T-helper 2 cell treated with Interferon-gamma antibody and Interleukin-4, amounts not matched to agents 5 μg/mL and 100 μg/mL, for 36 hours (primary cell): ENCODE data around the gene TBC1D5.

ENCODE experiments used
- DNase-seq: peaks from one replicate; pipeline ENCODE4 v3.0.0; 2021; ENCODE audit warnings: low spot score
- H3K27ac Mint-ChIP-seq: one replicate; pipeline ENCODE4 v1.8.0; 2021; ENCODE audit warnings: mild to moderate bottlenecking, mixed read lengths
- H3K27me3 Mint-ChIP-seq: one replicate; pipeline ENCODE4 v1.8.0; 2021; ENCODE audit warnings: low read depth, mixed read lengths
- H3K36me3 Mint-ChIP-seq: one replicate; pipeline ENCODE4 v1.8.0; 2021; ENCODE audit warnings: low read depth, mixed read lengths
- H3K4me1 Mint-ChIP-seq: one replicate; pipeline ENCODE4 v1.8.0; 2021; ENCODE audit warnings: low read depth, mixed read lengths
- H3K4me3 Mint-ChIP-seq: one replicate; pipeline ENCODE4 v1.8.0; 2022; ENCODE audit warnings: mild to moderate bottlenecking, moderate library complexity, mixed read lengths
- H3K9me3 Mint-ChIP-seq: one replicate; pipeline ENCODE4 v1.8.0; 2021; ENCODE audit warnings: mixed read lengths

The TBC1D5 gene

GRCh38 chr3:17333893-17334292 lies 408.5 kb downstream of the TBC1D5 start:
- Mint-ChIP-seq H3K4me3 (no peak overlapping the region), H3K4me1 (no peaks in the 10 kb centered on the region), H3K27ac (no peak overlapping the region), H3K27me3 (no peaks in the 10 kb centered on the region), H3K9me3 (no peaks in the 10 kb centered on the region), H3K36me3 (peaks cover 1% of the 10 kb centered on the region)
- no peak for DNase-seq

- Mint-ChIP-seq H3K4me1 (no peaks in the 10 kb centered on the region), H3K27ac (no peak overlapping the region), H3K27me3 (no peaks in the 10 kb centered on the region), H3K36me3 (peaks cover 1% of the 10 kb centered on the region), H3K4me3 (no peak overlapping the region), H3K9me3 (no peaks in the 10 kb centered on the region)
- no peak for DNase-seq
Observed at GRCh38 chr3:17333446-17333845, 409.0 kb downstream of the TBC1D5 start.

- Mint-ChIP-seq H3K27me3 (no peaks in the 10 kb centered on the region), H3K27ac (no peak overlapping the region), H3K4me1 (no peaks in the 10 kb centered on the region), H3K4me3 (no peak overlapping the region), H3K36me3 (no peaks in the 10 kb centered on the region), H3K9me3 (no peaks in the 10 kb centered on the region)
- no peak for DNase-seq
Observed at GRCh38 chr3:17330660-17331059, 411.8 kb downstream of the TBC1D5 start.

- no peak overlapping the region for H3K27ac Mint-ChIP-seq
- no peak overlapping the region for H3K4me3 Mint-ChIP-seq
- no peaks in the 10 kb centered on the region for H3K36me3 Mint-ChIP-seq
- H3K4me1 Mint-ChIP-seq = no peaks in the 10 kb centered on the region
- DNase-seq = no peak
- H3K27me3 Mint-ChIP-seq = no peaks in the 10 kb centered on the region
- H3K9me3 Mint-ChIP-seq = no peaks in the 10 kb centered on the region
Observed at GRCh38 chr3:17329927-17330326, 412.5 kb downstream of the TBC1D5 start.

GRCh38 chr3:17322106-17322793 lies 420.2 kb downstream of the TBC1D5 start:
- peak overlapping the region; percentile 52 for H3K4me3 Mint-ChIP-seq
- H3K9me3 Mint-ChIP-seq = no peaks in the 10 kb centered on the region
- H3K4me1 Mint-ChIP-seq = peaks cover 18% of the 10 kb centered on the region
- no peak for DNase-seq
- peaks cover 1% of the 10 kb centered on the region for H3K36me3 Mint-ChIP-seq
- no peak overlapping the region for H3K27ac Mint-ChIP-seq
- no peaks in the 10 kb centered on the region for H3K27me3 Mint-ChIP-seq

GRCh38 chr3:17320266-17320665 lies 422.2 kb downstream of the TBC1D5 start:
- H3K4me1 Mint-ChIP-seq = peaks cover 18% of the 10 kb centered on the region
- no peak for DNase-seq
- no peaks in the 10 kb centered on the region for H3K9me3 Mint-ChIP-seq
- no peak overlapping the region for H3K4me3 Mint-ChIP-seq
- no peaks in the 10 kb centered on the region for H3K27me3 Mint-ChIP-seq
- peaks cover 1% of the 10 kb centered on the region for H3K36me3 Mint-ChIP-seq
- H3K27ac Mint-ChIP-seq = no peak overlapping the region

- Mint-ChIP-seq H3K27ac (no peak overlapping the region), H3K9me3 (no peaks in the 10 kb centered on the region), H3K27me3 (no peaks in the 10 kb centered on the region), H3K4me3 (no peak overlapping the region), H3K4me1 (no peaks in the 10 kb centered on the region), H3K36me3 (peaks cover 1% of the 10 kb centered on the region)
- no peak for DNase-seq
Observed at GRCh38 chr3:17315897-17316296, 426.5 kb downstream of the TBC1D5 start.

- DNase-seq = no peak
- Mint-ChIP-seq H3K4me3 (no peak overlapping the region), H3K4me1 (peaks cover 3% of the 10 kb centered on the region), H3K27me3 (no peaks in the 10 kb centered on the region), H3K9me3 (no peaks in the 10 kb centered on the region), H3K27ac (no peak overlapping the region), H3K36me3 (peaks cover 1% of the 10 kb centered on the region)
Observed at GRCh38 chr3:17314171-17314570, 428.3 kb downstream of the TBC1D5 start.

- peaks cover 3% of the 10 kb centered on the region for H3K4me1 Mint-ChIP-seq
- no peaks in the 10 kb centered on the region for H3K9me3 Mint-ChIP-seq
- H3K4me3 Mint-ChIP-seq = no peak overlapping the region
- no peaks in the 10 kb centered on the region for H3K27me3 Mint-ChIP-seq
- no peak for DNase-seq
- H3K36me3 Mint-ChIP-seq = peaks cover under 1% of the 10 kb centered on the region
- H3K27ac Mint-ChIP-seq = no peak overlapping the region
Observed at GRCh38 chr3:17313746-17314145, 428.7 kb downstream of the TBC1D5 start.

- H3K36me3 Mint-ChIP-seq = no peaks in the 10 kb centered on the region
- no peaks in the 10 kb centered on the region for H3K27me3 Mint-ChIP-seq
- no peak overlapping the region for H3K4me3 Mint-ChIP-seq
- no peaks in the 10 kb centered on the region for H3K9me3 Mint-ChIP-seq
- peaks cover 3% of the 10 kb centered on the region for H3K4me1 Mint-ChIP-seq
- no peak overlapping the region for H3K27ac Mint-ChIP-seq
- no peak for DNase-seq
Observed at GRCh38 chr3:17310983-17311382, 431.4 kb downstream of the TBC1D5 start.

- DNase-seq = no peak
- Mint-ChIP-seq H3K27ac (no peak overlapping the region), H3K4me1 (peaks cover 3% of the 10 kb centered on the region), H3K4me3 (no peak overlapping the region), H3K9me3 (no peaks in the 10 kb centered on the region), H3K36me3 (no peaks in the 10 kb centered on the region), H3K27me3 (no peaks in the 10 kb centered on the region)
Observed at GRCh38 chr3:17307887-17308286, 434.5 kb downstream of the TBC1D5 start.

- Mint-ChIP-seq H3K27ac (no peak overlapping the region), H3K4me1 (peaks cover 3% of the 10 kb centered on the region), H3K36me3 (no peaks in the 10 kb centered on the region), H3K27me3 (no peaks in the 10 kb centered on the region), H3K9me3 (no peaks in the 10 kb centered on the region), H3K4me3 (no peak overlapping the region)
- no peak for DNase-seq
Observed at GRCh38 chr3:17307482-17307881, 434.9 kb downstream of the TBC1D5 start.

- no peak overlapping the region for H3K27ac Mint-ChIP-seq
- H3K27me3 Mint-ChIP-seq = no peaks in the 10 kb centered on the region
- no peaks in the 10 kb centered on the region for H3K9me3 Mint-ChIP-seq
- H3K36me3 Mint-ChIP-seq = peaks cover 3% of the 10 kb centered on the region
- peaks cover 8% of the 10 kb centered on the region for H3K4me1 Mint-ChIP-seq
- no peak for DNase-seq
- H3K4me3 Mint-ChIP-seq = no peak overlapping the region
Observed at GRCh38 chr3:17304969-17305368, 437.5 kb downstream of the TBC1D5 start.

GRCh38 chr3:17302774-17303173 lies 439.7 kb downstream of the TBC1D5 start:
- DNase-seq = no peak
- H3K27me3 Mint-ChIP-seq = no peaks in the 10 kb centered on the region
- no peak overlapping the region for H3K4me3 Mint-ChIP-seq
- H3K27ac Mint-ChIP-seq = no peak overlapping the region
- peaks cover 6% of the 10 kb centered on the region for H3K4me1 Mint-ChIP-seq
- H3K36me3 Mint-ChIP-seq = peaks cover 3% of the 10 kb centered on the region
- no peaks in the 10 kb centered on the region for H3K9me3 Mint-ChIP-seq

- DNase-seq = no peak
- no peak overlapping the region for H3K27ac Mint-ChIP-seq
- no peak overlapping the region for H3K4me3 Mint-ChIP-seq
- no peaks in the 10 kb centered on the region for H3K27me3 Mint-ChIP-seq
- peaks cover 3% of the 10 kb centered on the region for H3K36me3 Mint-ChIP-seq
- H3K4me1 Mint-ChIP-seq = peaks cover 6% of the 10 kb centered on the region
- H3K9me3 Mint-ChIP-seq = no peaks in the 10 kb centered on the region
Observed at GRCh38 chr3:17302170-17302569, 440.3 kb downstream of the TBC1D5 start.
